Heart right ventricle (tissue), 16 donors: ENCODE measurements around the gene PRR9. TPM values are rescaled to one million over a fixed set of nuclear protein-coding genes. Genes with fewer than 3 reads are reported as not detected.
A peak's percentile ranks its signal among the peaks of the same experiment; 100 is the strongest.

Experiments used
- ATAC-seq, 8 donors: fragments of 200-7000 bp; cut with Tn5 transposase; one replicate each; pipeline ENCODE4 v1.9.1; 2020; ENCODE audit warnings: mild to moderate bottlenecking in 8 of 8, moderate library complexity in 8 of 8, moderate number of reproducible peaks in 1 of 8
- DNase-seq, 2 donors: peaks; one replicate each; pipeline ENCODE4 v3.0.0-alpha.2; 2020
- H3K27ac ChIP-seq, 10 donors: fragments of 200-600 bp; sonication (generic) in 2 of 10; one replicate each; pipeline versions ENCODE4 v1.5.0 to v1.8.0; 2020 to 2022; ENCODE audit warnings: mild to moderate bottlenecking in 3 of 10
- H3K27me3 ChIP-seq, 7 donors: fragments of 200-600 bp; one replicate each; pipeline ENCODE4 v1.8.0; 2021 to 2022; ENCODE audit warnings: mild to moderate bottlenecking in 2 of 7
- H3K36me3 ChIP-seq, 9 donors: fragments of 200-600 bp; sonication (generic) in 1 of 9; one replicate each; pipeline versions ENCODE4 v1.5.0 to v1.8.0; 2020 to 2022; ENCODE audit warnings: mild to moderate bottlenecking in 2 of 9
- H3K4me1 ChIP-seq, 9 donors: fragments of 200-600 bp; sonication (generic) in 1 of 9; one replicate each; pipeline versions ENCODE4 v1.5.0 to v1.8.0; 2020 to 2022; ENCODE audit warnings: mild to moderate bottlenecking in 4 of 9
- H3K4me3 ChIP-seq, 10 donors: fragments of 200-600 bp; sonication (generic) in 2 of 10; one replicate each; pipeline versions ENCODE4 v1.5.0 to v1.8.0; 2020 to 2022; ENCODE audit warnings: mild to moderate bottlenecking in 7 of 10, moderate library complexity in 2 of 10
- H3K9me3 ChIP-seq, 11 donors: fragments of 200-600 bp in 10 of 11; sonication (generic) in 2 of 11; one replicate each; pipeline versions ENCODE4 v1.5.0 to v1.8.0; 2013 to 2022; ENCODE audit warnings: mild to moderate bottlenecking in 2 of 11, control low read depth in 1 of 11, moderate library complexity in 1 of 11
- WGBS, 2 donors: extraction: QIAGEN DNeasy Blood & Tissue Kit; methylation state at CpG; one replicate each; pipeline ENCODE4 v1.1.7; 2013; ENCODE audit warnings: inconsistent platforms in 1 of 2; 5-methylcytosine and 5-hydroxymethylcytosine counted together
- intact Hi-C, 10 donors: fragments of 100-400 bp; cut with DNase I; formaldehyde crosslinking; loops; one replicate each; pipeline versions ENCODE4 v1.11.1 to v1.14.2; 2022
- polyA plus RNA-seq, 2 donors: library from polyadenylated mRNA; stranded (reverse); fragments of 200-250 nt; gene quantifications; one replicate each; pipeline ENCODE4 v1.2.3, GENCODE V29; 2013
- total RNA-seq, 10 donors: library from RNA; stranded (reverse); fragmentation: NEBNext Ultra II Directional in 3 of 10; extraction: Animal tissue kit (Norgen Biotek cat#: 25700) in 3 of 10; gene quantifications; one replicate each; pipeline versions ENCODE4 v1.2.1 to v1.2.4, GENCODE V29; 2021 to 2023
- TF ChIP-seq, protein P1 (sequence below), 9 donors: fragments of 200-600 bp; sonication (generic) in 2 of 9; IDR thresholded peaks; one replicate each; pipeline versions ENCODE4 v1.5.0 to v1.8.0; 2021 to 2022; ENCODE audit warnings: antibody characterized with exemption in 9 of 9, mild to moderate bottlenecking in 5 of 9, moderate library complexity in 1 of 9
- donor health status: Arrhythmogenic right ventricular cardiomyopathy.
- donor health status: ischemic (EF 13 %, LVEDD 7.1; RV severe dilation, severe dysfunction).
- donor health status: healthy with polysubstance abuse.
- donor health status: DM: no; HTN: yes; CAD: no.
- donor health status: DM: no; HTN: no; CAD: no.
- donor health status: ischemic (EF 25% LVEDD 6.9; RV normal size, moderate dysfunction).
- donor health status: ischemic (EF 25% LVEDD 5.7; RV mildly dilated, moderate dysfunction).
- donor health status: healthy.
- donor health status: DM: yes; HTN: yes; CAD: no.
- donor health status: Ischemic cardiomyopathy.
- donor health status: ischemic (EF 35%, LVEDD 5.7; RV mildly dilated, moderate dysfunction).
- donor health status: nonischemic (EF 11% LVEDD 7.7; RV severe dilation, severe dysfunction).
- donor health status: DM: yes; HTN: yes; CAD: no.
- donor health status: PGD.
- donor health status: ischemic (EF 29% LVEDD 5.4; RV normal size, mild dysfunction).
- donor health status: nonischemic (EF 23%, LVEDD 6.1; RV moderate dilation, normal function).

Gene PRR9
- total and polyA plus RNA-seq, 12 donors = not detected

DNA sequence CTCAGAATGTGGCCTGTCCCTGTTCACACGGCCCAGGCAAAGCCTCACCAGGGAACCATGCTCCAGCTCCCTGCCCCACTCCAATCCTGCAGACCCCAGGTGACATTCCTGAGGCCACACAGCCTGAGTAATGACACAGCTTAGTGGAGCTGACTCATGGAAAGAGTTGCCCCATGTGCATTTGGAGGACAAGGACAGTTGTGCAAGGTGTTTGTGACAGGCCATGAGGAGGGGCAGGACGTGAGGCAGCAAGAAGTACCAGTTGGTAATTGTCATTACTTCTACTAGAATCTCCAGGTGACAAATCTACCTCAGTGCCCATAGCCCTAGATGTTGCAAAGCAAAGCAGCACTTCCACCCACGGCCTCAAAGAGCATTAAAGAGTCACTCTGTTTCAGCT is 15.2 kb downstream of the PRR9 start:
- Histone ChIP-seq H3K27me3 (peaks cover 0 to 40% (median 14%) of the 10 kb centered on the region in 7 donors), H3K36me3 (no peaks in the 10 kb centered on the region), H3K27ac (no peak overlapping the region), H3K9me3 (no peaks in the 10 kb centered on the region), H3K4me3 (no peak overlapping the region), H3K4me1 (peaks cover 0 to 27% (median 0%) of the 10 kb centered on the region in 9 donors)
- WGBS, 2 donors = 50 to 63% methylated on average over 3 of the region's 3 CpGs
- peak in 1 of 8 donors; percentile 39 for ATAC-seq
- no peak for DNase-seq
- TF ChIP-seq, protein P1, sequence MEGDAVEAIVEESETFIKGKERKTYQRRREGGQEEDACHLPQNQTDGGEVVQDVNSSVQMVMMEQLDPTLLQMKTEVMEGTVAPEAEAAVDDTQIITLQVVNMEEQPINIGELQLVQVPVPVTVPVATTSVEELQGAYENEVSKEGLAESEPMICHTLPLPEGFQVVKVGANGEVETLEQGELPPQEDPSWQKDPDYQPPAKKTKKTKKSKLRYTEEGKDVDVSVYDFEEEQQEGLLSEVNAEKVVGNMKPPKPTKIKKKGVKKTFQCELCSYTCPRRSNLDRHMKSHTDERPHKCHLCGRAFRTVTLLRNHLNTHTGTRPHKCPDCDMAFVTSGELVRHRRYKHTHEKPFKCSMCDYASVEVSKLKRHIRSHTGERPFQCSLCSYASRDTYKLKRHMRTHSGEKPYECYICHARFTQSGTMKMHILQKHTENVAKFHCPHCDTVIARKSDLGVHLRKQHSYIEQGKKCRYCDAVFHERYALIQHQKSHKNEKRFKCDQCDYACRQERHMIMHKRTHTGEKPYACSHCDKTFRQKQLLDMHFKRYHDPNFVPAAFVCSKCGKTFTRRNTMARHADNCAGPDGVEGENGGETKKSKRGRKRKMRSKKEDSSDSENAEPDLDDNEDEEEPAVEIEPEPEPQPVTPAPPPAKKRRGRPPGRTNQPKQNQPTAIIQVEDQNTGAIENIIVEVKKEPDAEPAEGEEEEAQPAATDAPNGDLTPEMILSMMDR (IDR thresholded peaks at IDR 0.05) = no peak
- intact Hi-C loops = no loop called here

DNA sequence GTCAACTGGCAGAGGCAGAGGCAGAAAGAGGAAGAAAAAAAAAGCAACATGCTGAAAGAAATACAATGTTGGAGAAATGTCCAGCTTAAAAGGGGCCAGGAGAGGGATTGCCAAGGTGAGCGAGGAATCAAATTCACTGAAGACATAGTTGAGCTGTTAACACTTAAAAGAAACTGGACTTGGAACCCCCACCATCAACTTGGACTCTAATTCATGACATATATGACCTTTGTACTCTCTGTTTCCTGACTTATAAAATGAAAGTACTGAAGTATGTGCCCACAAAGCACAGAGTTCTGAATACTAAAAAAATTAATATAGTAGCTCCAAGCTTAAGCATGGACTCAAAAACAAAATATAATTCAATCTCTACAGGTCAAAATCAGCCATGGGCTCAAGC is 16.1 kb downstream of the PRR9 start:
- intact Hi-C loops = no loop called here
- 79 to 96% methylated on average over 1 of the region's 1 CpG for WGBS, 2 donors
- ATAC-seq (no peak), DNase-seq (no peak)
- Histone ChIP-seq H3K27ac (no peak overlapping the region), H3K4me3 (no peak overlapping the region), H3K9me3 (no peaks in the 10 kb centered on the region), H3K36me3 (no peaks in the 10 kb centered on the region), H3K27me3 (peaks cover 0 to 31% (median 9%) of the 10 kb centered on the region in 7 donors), H3K4me1 (peaks cover 0 to 27% (median 0%) of the 10 kb centered on the region in 9 donors)
- TF ChIP-seq, protein P1 (IDR thresholded peaks at IDR 0.05) = no peak

DNA sequence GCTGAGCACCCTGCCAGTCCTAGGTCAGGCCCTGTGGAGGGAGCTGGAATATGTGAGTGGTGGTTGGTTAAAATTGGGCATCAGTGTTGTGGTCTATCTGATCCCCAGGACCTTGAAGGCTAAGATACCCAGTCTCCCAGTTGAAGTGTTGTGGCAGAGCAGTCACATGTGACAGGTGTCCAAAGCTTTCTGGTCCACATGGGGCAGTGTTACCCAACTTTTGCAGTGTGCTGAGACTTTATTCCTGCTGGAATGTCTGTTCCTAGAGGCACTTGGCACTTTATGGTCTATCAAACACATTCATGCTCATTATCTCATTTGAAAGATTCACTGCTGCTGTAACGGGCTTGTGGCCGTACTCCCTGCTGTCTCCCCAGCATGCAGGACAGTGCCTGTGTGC is 21.1 kb downstream of the PRR9 start:
- intact Hi-C loops = no loop called here
- no peaks in the 10 kb centered on the region for H3K36me3 ChIP-seq
- no peak for ATAC-seq
- no peak overlapping the region for H3K4me3 ChIP-seq
- no peak overlapping the region for H3K27ac ChIP-seq
- TF ChIP-seq, protein P1 (IDR thresholded peaks at IDR 0.05) = no peak
- no peak for DNase-seq
- peaks cover 0 to under 1% (median 0%) of the 10 kb centered on the region in 9 donors for H3K4me1 ChIP-seq
- 53 to 55% methylated on average over 2 of the region's 2 CpGs for WGBS, 2 donors
- H3K27me3 ChIP-seq = peaks cover 0 to 26% (median 0%) of the 10 kb centered on the region in 7 donors
- H3K9me3 ChIP-seq = no peaks in the 10 kb centered on the region

DNA sequence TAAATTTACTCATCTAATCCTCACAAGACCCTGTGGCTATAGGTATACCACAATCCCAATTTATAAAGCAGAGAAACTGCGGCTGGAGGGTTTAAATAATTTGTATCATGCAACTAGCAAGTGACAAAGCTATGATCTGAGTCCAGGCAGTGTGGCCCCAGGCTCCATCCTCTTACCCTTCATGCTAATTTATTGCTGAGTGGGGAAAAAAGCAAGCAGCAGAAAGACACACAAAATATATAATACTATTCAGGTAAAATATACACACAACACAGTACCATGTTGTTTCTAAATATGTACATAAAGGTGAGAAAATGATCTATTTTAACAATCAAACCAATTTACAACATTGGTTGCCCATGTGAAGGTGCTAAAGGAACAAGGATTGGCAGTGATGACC is 24.8 kb downstream of the PRR9 start:
- H3K4me1 ChIP-seq = no peaks in the 10 kb centered on the region
- WGBS, 2 donors = 80 to 83% methylated on average over 1 of the region's 1 CpG
- no peaks in the 10 kb centered on the region for H3K36me3 ChIP-seq
- ATAC-seq (no peak), DNase-seq (no peak)
- TF ChIP-seq, protein P1 (IDR thresholded peaks at IDR 0.05) = no peak
- H3K27ac ChIP-seq = no peak overlapping the region
- peaks cover 0 to 19% (median 4%) of the 10 kb centered on the region in 7 donors for H3K27me3 ChIP-seq
- intact Hi-C loops = no loop called here
- H3K4me3 ChIP-seq = no peak overlapping the region
- no peaks in the 10 kb centered on the region for H3K9me3 ChIP-seq
